HG03025 (cell line): ENCODE data around the gene P2RX5.
"Not testable (repeated sequence)": the region's sequence is repeated elsewhere in the genome, so short reads cannot be mapped to it uniquely, and the experiment has no call there.

ENCODE experiments used
- ATAC-seq: cut with Tn5 transposase; IDR thresholded peaks from one replicate; pipeline ENCODE4 v1.9.1; 2021; ENCODE audit warnings: mild to moderate bottlenecking, moderate library complexity; ENCODE audit not compliant: unreplicated experiment, low FRiP score

P2RX5 gene, protein sequence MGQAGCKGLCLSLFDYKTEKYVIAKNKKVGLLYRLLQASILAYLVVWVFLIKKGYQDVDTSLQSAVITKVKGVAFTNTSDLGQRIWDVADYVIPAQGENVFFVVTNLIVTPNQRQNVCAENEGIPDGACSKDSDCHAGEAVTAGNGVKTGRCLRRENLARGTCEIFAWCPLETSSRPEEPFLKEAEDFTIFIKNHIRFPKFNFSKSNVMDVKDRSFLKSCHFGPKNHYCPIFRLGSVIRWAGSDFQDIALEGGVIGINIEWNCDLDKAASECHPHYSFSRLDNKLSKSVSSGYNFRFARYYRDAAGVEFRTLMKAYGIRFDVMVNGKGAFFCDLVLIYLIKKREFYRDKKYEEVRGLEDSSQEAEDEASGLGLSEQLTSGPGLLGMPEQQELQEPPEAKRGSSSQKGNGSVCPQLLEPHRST

DNA sequence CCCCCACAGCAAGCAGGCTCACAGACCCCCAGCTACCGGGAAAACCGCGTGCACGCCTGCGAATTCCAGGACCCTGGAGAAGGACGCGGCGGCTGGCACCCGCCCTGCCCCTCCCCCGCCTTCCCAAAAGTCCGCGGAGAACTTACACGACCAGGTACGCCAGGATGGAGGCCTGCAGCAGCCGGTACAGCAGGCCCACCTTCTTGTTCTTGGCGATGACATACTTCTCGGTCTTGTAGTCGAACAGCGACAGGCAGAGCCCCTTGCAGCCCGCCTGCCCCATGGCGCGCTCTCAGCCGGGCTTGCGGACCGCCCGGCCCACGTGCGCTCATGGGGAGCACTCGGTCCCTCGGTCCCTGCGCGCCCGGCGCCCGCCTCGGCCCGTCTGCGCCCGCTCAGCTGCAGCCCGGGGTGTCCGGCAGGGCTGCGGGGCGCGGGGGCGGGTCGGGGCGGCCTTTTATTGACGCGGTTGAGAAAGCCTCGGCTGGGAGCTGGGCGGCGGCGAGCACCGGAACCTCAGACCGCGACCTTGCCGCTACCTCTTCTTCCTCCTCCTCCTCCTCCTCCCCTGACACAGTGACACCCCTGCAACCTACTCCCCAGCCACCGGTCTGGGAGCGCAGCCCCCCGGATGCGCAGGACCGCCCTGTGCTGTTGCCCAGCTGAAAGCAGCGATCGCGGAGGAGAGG, at the start of gene P2RX5:
TSS of gene P2RX5 (minus strand) at position 433 of the 689 bp plus-strand sequence. CDS start at position 283, 150 bp downstream.
- no peak for ATAC-seq

DNA sequence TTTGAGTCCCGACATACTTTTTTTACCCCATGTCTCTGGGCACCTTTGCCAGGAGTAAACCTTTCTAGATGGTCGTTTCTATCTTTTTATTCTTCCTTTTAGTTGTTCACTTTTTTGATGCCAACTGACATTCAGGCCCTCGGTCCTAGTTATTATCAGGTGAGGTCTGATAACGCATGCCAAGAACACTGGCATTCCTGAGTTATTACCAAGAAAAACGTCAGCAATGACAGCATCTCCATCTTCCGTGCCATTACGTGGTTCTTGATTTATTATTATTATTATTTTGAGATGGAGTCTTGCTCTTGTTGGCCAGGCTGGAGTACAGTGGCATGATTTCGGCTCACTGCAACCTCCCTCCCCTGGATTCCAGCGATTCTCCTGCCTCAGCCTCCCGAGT, 49.1 kb upstream of the P2RX5 start:
- no peak for ATAC-seq

DNA sequence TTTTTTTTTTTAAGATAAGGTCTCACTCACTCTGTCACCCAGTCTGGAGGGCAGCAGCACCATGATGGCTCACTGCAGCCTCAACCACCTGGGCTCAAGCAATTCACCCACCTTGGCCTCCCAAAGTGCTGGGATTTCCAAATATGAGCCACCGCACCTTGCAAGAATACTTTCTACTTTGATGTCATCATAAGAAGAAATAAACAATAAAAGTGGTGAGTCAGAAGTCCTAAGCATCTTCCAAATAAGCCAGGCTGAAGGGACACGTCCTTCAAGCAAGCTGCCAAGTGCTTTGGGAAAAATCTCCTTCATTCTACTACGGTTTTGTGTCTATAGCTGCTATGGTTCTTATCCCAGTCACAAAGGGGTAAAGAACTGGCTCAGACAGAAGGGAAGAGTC, 48.1 kb upstream of the P2RX5 start:
- ATAC-seq = no peak

DNA sequence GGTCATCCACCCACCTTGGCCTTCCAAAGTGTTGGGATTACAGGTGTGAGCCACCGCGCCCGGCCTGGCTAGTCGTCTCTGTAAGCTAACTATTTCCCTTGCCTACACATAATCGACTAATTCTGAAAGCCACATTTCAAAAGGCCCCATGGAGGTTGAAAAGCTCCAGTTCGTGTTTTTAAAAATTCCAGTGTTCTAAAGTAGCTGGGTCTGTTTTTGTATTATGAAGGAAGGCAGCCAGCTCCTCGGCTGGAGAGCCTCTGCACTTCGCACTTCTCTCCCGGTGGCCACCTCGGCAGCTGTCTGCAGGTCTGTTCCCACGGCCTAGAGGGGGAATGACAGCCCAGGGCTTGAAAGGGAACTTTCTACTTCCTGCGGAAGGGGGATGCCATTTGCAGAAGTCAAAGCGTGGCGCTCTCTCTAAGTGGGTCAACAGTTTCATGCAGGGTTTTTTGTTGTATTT, 44.7 kb upstream of the P2RX5 start:
- no peak for ATAC-seq

DNA sequence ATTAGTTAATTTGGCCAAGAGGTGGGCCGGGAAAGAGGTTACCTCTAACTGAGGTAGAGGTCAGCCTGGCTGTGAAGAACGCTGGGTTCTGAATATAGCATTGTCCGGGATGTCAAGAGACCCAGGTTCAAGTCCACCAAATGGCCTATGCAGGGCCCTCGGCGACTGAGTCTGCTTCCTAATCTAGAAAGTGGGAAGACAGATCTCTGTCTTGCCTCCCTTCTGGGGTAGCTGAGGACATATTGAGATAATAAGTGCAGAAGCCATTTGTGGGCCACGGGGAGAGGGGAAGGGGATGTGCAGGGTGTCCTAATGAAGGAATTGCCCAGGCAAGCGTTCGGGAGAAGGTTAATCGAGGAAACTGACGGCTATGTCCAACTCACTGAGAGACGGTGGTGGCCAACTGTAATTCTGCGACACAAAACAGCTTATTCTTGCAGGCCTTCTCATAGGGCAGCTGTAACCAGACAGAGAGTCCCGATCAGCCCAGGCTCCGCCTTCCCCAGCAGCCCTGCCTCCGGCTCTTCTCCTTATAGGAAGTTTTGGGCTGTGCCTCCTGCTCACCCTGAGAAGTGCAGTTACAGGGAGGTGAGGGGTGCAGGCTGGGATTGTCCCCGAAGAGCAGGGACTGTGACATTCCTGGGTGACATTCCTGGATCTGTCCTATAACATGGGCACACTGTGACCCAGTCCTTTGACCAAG, 43.6 kb upstream of the P2RX5 start:
- ATAC-seq = no peak

DNA sequence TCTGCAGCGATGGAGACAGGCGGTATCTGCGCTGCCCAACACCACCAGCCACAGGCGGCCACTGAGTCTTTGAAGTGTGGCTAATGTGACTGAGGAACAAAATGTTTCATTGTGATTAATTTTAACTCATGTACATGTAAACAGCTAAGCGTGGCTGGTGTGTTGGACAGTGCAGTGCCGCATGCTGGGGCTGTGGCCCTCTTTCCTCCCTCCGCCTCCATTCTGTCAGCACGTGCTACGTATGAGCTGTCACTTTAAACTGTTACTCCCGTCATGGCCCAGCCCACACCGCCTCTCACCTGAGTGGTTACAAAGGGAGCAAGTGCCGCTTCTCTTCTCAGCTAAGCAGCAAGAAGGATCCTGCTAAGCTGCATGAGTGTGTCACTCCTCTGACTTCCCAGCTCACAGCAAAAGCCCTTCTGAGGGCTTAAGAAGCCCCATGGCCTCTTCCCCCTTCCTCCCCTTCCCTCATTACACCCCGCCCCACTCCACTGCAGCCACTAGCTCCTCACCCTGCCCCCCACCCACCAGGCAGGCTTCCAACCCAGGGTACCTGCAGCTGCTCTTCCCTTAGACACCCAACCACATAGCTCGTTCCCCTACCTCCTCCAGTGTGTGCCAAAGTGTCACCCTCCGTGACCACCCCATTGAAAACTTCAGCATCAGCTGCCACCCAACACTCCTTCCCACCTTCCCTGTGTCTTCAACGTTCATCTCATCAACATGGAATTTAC, 42.8 kb upstream of the P2RX5 start:
- no peak for ATAC-seq

DNA sequence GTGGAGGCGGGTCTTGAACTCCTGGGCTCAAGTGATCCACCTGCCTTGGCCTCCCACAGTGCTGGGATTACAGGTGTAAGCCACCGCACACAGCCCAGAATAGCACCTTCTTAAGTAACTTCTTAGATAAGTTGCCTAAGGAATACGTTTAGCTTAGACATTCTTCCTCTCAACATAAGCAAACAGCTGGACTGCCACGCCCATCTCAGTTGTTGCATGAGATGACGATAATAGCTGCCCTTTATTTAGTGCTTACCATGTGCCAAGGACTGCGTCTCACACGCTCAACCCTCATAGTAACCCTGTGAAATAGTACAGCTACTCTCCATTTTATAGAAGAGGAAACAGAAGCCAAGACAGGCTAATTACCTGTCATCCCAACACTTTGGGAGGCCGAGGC, 39.6 kb upstream of the P2RX5 start:
- no peak for ATAC-seq

DNA sequence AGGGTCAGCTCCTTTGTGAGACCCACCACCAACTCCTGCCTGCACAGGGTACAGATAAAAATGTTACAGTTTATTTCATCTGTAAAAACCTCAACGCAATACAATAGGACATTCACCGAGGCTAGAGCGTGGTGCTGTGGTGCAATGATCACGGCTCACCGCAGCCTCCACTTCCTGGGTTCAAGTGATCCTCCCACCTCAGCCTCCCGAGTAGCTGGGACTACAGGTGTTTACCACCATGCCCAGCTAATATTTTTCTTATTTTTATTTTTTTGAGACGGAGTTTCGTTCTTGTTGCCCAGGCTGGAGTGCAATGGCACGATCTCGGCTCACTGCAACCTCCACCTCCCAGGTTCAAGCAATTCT, 38.9 kb upstream of the P2RX5 start:
- not testable (repeated sequence) for ATAC-seq

DNA sequence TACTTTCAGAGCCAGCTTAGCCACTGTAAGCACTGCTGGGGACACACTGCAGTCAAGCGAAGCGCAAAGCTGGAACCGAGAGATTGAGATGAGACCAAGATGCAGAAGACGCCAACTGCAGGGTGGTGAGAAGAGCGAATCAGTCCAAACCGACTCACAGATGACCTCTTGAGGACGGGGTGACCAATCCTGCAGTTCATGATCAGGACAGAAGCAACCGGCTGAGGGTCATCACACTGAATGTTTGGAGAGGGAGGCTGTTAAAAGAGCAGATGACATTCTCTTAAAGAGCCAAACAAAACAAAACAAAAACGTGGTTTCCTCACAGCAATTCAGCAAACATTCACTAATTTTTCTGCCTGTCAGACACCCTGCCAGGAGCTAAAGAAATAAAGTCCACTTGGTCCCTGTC, 36.3 kb upstream of the P2RX5 start:
- no peak for ATAC-seq

DNA sequence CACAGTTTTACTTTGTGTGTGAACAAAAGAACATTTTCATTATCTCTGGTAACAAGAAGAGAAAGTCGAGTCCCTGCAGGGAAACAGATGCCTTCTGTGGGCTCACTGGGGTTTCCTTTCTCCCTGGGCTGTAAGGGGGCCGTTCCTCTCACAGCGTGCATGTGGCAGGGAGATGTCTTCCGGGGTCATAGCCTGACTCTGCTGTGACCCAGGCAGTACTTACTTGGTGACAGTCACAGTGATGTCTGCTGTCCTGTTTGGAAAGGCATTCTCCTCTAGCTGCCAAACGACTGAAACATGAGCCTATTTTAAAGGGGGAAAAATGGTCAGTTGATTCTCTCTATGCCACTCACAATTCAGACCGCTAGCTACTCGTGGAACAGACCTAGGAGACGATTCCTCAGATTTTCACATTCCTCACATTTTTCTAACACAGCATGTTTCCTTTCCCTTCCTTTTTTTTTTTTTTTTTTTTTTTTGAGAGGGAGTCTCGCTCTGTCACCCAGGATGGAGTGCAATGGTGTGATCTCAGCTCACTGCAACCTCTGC, 35.0 kb upstream of the P2RX5 start:
- no peak for ATAC-seq

DNA sequence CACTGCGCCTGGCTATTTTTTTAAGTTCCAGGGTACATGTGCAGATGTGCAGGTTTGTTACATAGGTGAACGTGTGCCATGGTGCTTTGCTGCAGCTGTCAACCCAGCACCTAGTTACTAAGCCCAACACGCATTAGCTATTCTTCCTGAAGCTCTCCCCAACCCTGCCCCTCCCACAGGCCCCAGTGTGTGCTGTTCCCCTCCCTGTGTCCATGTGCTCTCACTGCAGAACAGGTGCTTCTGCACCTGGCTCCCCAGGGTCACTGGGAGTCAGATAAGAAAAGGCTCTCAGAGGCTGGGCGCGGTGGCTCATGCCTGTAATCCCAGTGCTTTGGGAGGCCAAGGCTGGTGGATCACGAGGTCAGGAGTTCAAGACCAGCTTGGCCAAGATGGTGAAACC, 33.9 kb upstream of the P2RX5 start:
- ATAC-seq = no peak

DNA sequence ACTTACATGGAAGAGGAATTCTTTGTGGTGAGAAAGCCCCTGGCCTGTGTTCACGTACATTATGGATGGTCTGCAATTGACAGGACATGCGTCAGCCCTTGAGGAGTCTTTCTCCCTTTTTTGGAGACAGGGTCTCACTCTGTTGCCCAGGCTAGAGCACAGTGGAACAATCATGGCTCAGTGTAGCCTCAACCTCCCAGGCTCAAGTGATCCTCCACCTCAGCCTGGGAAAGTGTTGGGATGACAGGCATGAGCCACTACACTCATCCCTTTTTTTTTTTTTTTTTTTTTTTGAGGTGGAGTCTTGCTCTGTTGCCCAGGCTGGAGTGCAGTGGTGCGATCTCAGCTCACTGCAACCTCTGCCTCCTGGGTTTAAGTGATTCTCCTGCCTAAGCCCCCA, 32.1 kb upstream of the P2RX5 start:
- ATAC-seq = not testable (repeated sequence)

DNA sequence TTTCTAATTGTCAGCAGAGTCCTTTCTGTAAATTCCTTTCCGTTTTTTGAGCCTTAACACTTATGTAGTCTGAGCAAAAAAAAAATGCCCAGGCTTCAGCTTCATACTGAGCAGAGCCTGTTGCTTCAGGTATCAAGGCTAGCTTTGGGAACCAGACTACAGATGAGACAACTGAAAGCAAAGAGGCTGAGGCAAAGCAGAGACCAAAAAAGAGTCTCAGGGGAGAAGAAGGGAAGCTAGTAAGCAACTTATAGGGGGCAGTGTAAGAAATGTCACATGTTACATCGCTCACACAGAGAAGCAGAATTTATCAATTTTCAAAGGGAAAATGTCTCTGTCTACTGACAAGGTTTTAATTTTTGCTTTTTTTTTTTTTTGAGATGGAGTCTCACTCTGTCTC, 31.1 kb upstream of the P2RX5 start:
- ATAC-seq = no peak

DNA sequence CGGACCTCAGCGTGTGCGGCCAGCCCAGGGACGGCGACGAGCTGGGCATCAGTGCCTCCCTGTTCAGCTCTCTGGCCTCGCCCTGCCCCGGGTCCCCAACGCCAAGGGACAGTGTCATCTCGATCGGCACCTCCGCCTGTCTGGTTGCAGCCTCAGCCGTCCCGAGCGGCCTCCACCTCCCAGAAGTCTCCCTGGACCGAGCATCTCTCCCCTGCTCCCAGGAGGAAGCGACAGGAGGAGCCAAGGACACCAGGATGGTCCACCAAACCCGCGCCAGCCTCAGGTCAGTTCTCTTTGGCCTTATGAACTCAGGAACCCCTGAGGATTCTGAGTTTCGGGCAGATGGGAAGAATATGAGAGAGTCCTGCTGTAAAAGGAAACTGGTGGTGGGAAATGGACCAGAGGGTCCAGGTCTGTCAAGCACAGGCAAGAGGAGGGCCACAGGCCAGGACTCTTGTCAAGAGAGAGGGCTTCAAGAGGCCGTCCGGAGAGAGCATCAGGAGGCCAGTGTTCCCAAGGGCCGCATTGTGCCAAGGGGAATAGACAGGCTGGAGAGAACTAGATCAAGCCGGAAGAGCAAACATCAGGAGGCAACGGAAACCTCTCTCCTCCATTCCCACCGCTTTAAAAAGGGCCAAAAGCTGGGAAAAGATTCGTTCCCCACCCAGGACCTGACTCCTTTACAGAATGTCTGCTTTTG, 28.6 kb upstream of the P2RX5 start:
- peak; percentile 4 for ATAC-seq

DNA sequence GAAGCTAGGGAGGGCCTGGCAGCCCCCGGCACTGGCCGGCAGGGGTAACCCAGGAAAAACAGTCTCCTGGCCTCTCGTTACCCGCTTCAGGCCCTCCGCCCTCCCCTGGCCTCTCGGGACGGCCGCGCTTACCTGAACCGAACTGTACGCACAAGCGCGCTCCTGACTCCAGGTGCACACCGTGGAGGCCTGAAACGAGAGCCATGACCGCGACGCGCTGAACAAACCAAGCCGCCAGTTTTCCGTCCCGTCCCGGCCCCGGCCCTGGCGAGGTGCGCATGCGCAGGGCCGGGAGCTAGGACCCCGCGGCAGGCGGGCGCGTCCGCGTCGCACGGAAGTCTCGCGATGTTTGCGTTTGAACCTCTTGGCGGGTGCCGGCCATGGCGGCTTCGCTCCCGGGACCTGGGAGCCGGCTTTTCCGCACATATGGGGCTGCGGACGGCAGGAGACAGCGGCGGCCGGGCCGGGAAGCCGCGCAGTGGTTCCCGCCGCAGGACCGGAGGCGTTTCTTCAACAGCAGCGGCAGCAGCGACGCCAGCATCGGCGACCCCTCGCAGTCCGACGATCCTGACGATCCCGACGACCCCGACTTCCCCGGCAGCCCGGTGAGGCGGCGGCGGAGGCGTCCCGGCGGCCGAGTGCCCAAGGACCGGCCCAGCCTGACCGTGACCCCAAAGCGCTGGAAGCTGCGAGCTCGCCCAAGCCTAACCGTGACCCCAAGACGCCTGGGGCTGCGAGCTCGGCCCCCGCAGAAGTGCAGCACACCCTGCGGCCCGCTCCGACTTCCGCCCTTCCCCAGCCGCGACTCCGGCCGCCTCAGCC, 27.8 kb upstream of the P2RX5 start, which contains the start of gene HASPIN:
TSS of gene HASPIN (plus strand) at position 348 of the 822 bp plus-strand sequence. CDS start at position 381, 33 bp downstream.
- peak; percentile 82 for ATAC-seq

DNA sequence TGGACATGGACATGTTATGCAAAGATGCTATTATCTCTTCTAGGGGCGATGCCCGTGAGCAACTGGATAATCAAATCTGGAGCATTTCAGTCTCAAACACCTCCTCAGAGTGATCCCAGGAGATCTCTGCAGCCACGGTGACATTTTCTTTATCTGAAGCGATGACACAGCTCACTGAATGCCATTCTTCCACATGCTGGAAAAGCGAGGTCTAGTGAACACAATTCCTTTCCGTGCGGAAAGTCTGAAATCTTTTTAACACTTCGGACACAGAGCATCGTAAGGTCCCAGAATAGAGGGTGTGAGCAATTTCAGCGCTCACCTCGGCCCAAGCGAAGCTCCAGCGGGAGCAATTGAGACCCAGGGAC, 27.2 kb upstream of the P2RX5 start:
- ATAC-seq = no peak

DNA sequence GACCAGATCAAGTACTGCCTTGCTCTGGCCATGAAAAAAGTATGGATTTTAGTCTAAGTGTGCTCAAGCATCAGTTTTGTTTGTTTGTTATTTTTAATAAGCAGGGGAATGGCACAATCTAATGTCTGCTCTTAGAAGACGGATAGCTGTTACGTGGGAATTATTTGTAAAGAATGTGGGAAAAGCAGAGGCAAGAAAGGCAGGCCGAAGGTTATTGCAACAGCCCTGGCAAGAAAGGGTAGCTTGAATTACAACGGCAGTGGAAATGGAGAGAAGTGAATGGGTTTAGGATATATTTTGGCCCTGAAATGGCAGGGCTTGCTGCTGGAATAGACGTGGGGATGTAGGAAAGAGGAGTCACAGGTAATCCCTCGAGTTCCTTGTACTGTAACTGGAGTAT, 26.8 kb upstream of the P2RX5 start:
- ATAC-seq = no peak

DNA sequence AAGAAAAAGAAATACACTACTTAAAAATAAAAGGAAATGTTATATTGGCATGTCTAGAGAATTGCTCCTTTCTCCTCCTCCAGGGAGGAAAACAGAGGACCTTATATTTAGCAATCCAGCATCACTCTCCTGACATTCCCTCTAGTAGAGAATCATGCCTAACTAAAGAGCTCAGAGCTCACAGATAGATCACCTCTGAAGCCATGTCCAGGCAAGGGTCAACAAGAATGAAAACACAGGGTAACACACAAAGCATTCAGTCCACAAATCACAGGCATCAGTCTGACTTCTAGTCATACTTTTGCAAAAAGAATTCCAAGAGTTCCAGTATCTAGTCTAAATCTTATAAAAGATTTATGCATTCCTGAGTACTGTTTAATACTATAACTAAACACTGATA, 23.3 kb upstream of the P2RX5 start:
- ATAC-seq = no peak

DNA sequence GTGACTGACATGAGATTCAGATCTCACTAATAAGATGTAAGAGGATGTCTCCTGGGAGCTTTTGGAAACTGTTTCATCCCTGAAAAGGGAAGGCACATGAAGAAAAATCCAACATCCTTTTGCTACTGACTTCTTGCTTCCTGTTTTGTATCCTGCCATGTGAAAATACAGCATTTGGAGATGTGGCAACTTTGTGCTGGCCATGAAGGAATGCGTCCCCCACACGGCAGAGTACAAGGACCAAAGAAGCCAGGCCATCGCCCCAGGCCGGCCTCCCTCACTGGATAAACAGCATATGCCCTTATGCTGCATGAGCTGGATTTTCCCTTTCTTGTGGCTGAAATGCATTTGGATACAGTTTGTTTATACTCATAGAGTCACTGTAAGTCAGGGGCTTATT, 22.2 kb upstream of the P2RX5 start:
- ATAC-seq = no peak
